ENCODE measurements around the gene DYNLL2. TPM values are rescaled to one million over a fixed set of nuclear protein-coding genes. Genes with fewer than 3 reads are reported as not detected.

DYNLL2 gene
- polyA plus RNA-seq, 4 donors, result 18.9 to 41.9 (median 32.7) TPM

GRCh38 chr17:58046239-58047094 is 36.8 kb upstream of the DYNLL2 start:
- H3K4me3 ChIP-seq (ENCODE audit: low read depth in 1 of 3, low read length in 3 of 3), result no peak overlapping the region
- WGBS, 3 donors, result 61 to 85% (median 80%) methylated on average over 18 of the region's 18 CpGs
- H3K9me3 ChIP-seq (ENCODE audit: control insufficient read depth in 2 of 2, insufficient read depth in 1 of 2, low read depth in 1 of 2, low read length in 1 of 2), result no peaks in the 10 kb centered on the region
- peaks cover 0 to 4% (median 0%) of the 10 kb centered on the region in 3 donors for H3K4me1 ChIP-seq (ENCODE audit: control insufficient read depth in 3 of 3, insufficient read depth in 2 of 3, low read depth in 1 of 3, low read length in 2 of 3)
- no peak for FAIRE-seq
- no peak for DNase-seq
- H3K36me3 ChIP-seq (ENCODE audit: control insufficient read depth in 3 of 3, insufficient read depth in 2 of 3, low read depth in 1 of 3, low read length in 3 of 3), result no peaks in the 10 kb centered on the region
- H3K27me3 ChIP-seq (ENCODE audit: control insufficient read depth in 3 of 3, insufficient read depth in 3 of 3, low read length in 3 of 3), result peaks cover 0 to 26% (median 0%) of the 10 kb centered on the region in 3 donors
- H3K27ac ChIP-seq (ENCODE audit: low read depth in 1 of 3, low read length in 2 of 3), result no peak overlapping the region

GRCh38 chr17:58047376-58048150 is 35.7 kb upstream of the DYNLL2 start:
- WGBS, 3 donors, result 78 to 88% (median 85%) methylated on average over 4 of the region's 4 CpGs

GRCh38 chr17:58049533-58049932 is 33.7 kb upstream of the DYNLL2 start:
- H3K27me3 ChIP-seq (ENCODE audit: control insufficient read depth in 3 of 3, insufficient read depth in 3 of 3, low read length in 3 of 3), result peaks cover 0 to 20% (median 0%) of the 10 kb centered on the region in 3 donors
- no peaks in the 10 kb centered on the region for H3K9me3 ChIP-seq (ENCODE audit: control insufficient read depth in 2 of 2, insufficient read depth in 1 of 2, low read depth in 1 of 2, low read length in 1 of 2)
- H3K4me1 ChIP-seq (ENCODE audit: control insufficient read depth in 3 of 3, insufficient read depth in 2 of 3, low read depth in 1 of 3, low read length in 2 of 3), result no peaks in the 10 kb centered on the region
- H3K4me3 ChIP-seq (ENCODE audit: low read depth in 1 of 3, low read length in 3 of 3), result no peak overlapping the region
- H3K36me3 ChIP-seq (ENCODE audit: control insufficient read depth in 3 of 3, insufficient read depth in 2 of 3, low read depth in 1 of 3, low read length in 3 of 3), result no peaks in the 10 kb centered on the region
- FAIRE-seq, result no peak
- 92 to 93% (median 93%) methylated on average over 4 of the region's 4 CpGs for WGBS, 3 donors
- no peak overlapping the region for H3K27ac ChIP-seq (ENCODE audit: low read depth in 1 of 3, low read length in 2 of 3)
- no peak for DNase-seq

More at GRCh38 chr17:58047376-58048150, 35.7 kb upstream of the DYNLL2 start:
- DNase-seq, result no peak
- Histone ChIP-seq H3K27ac (ENCODE audit: low read depth in 1 of 3, low read length in 2 of 3) (no peak overlapping the region), H3K36me3 (ENCODE audit: control insufficient read depth in 3 of 3, insufficient read depth in 2 of 3, low read depth in 1 of 3, low read length in 3 of 3) (no peaks in the 10 kb centered on the region), H3K9me3 (ENCODE audit: control insufficient read depth in 2 of 2, insufficient read depth in 1 of 2, low read depth in 1 of 2, low read length in 1 of 2) (no peaks in the 10 kb centered on the region), H3K27me3 (ENCODE audit: control insufficient read depth in 3 of 3, insufficient read depth in 3 of 3, low read length in 3 of 3) (peaks cover 0 to 24% (median 0%) of the 10 kb centered on the region in 3 donors), H3K4me3 (ENCODE audit: low read depth in 1 of 3, low read length in 3 of 3) (no peak overlapping the region), H3K4me1 (ENCODE audit: control insufficient read depth in 3 of 3, insufficient read depth in 2 of 3, low read depth in 1 of 3, low read length in 2 of 3) (peaks cover 0 to 4% (median 0%) of the 10 kb centered on the region in 3 donors)
- no peak for FAIRE-seq

- H3K4me3 ChIP-seq (ENCODE audit: low read depth in 1 of 3, low read length in 3 of 3), result no peak overlapping the region
- H3K9me3 ChIP-seq (ENCODE audit: control insufficient read depth in 2 of 2, insufficient read depth in 1 of 2, low read depth in 1 of 2, low read length in 1 of 2), result no peaks in the 10 kb centered on the region
- no peaks in the 10 kb centered on the region for H3K4me1 ChIP-seq (ENCODE audit: control insufficient read depth in 3 of 3, insufficient read depth in 2 of 3, low read depth in 1 of 3, low read length in 2 of 3)
- no peak overlapping the region for H3K27ac ChIP-seq (ENCODE audit: low read depth in 1 of 3, low read length in 2 of 3)
- no peaks in the 10 kb centered on the region for H3K36me3 ChIP-seq (ENCODE audit: control insufficient read depth in 3 of 3, insufficient read depth in 2 of 3, low read depth in 1 of 3, low read length in 3 of 3)
- no peak for FAIRE-seq
- 94 to 98% (median 95%) methylated on average over 2 of the region's 2 CpGs for WGBS, 3 donors
- H3K27me3 ChIP-seq (ENCODE audit: control insufficient read depth in 3 of 3, insufficient read depth in 3 of 3, low read length in 3 of 3), result peaks cover 0 to 17% (median 0%) of the 10 kb centered on the region in 3 donors
- DNase-seq, result no peak
Observed at GRCh38 chr17:58050966-58051365, 32.3 kb upstream of the DYNLL2 start.

GRCh38 chr17:58051468-58051867 is 31.8 kb upstream of the DYNLL2 start:
- peaks cover 0 to 14% (median 0%) of the 10 kb centered on the region in 3 donors for H3K27me3 ChIP-seq (ENCODE audit: control insufficient read depth in 3 of 3, insufficient read depth in 3 of 3, low read length in 3 of 3)
- H3K4me1 ChIP-seq (ENCODE audit: control insufficient read depth in 3 of 3, insufficient read depth in 2 of 3, low read depth in 1 of 3, low read length in 2 of 3), result no peaks in the 10 kb centered on the region
- no peaks in the 10 kb centered on the region for H3K36me3 ChIP-seq (ENCODE audit: control insufficient read depth in 3 of 3, insufficient read depth in 2 of 3, low read depth in 1 of 3, low read length in 3 of 3)
- no peaks in the 10 kb centered on the region for H3K9me3 ChIP-seq (ENCODE audit: control insufficient read depth in 2 of 2, insufficient read depth in 1 of 2, low read depth in 1 of 2, low read length in 1 of 2)
- no peak overlapping the region for H3K4me3 ChIP-seq (ENCODE audit: low read depth in 1 of 3, low read length in 3 of 3)
- FAIRE-seq (no peak), DNase-seq (no peak)
- no peak overlapping the region for H3K27ac ChIP-seq (ENCODE audit: low read depth in 1 of 3, low read length in 2 of 3)
- WGBS, 3 donors, result 87 to 93% (median 88%) methylated on average over 1 of the region's 1 CpG

- DNase-seq (no peak), FAIRE-seq (no peak)
- H3K4me3 ChIP-seq (ENCODE audit: low read depth in 1 of 3, low read length in 3 of 3), result no peak overlapping the region
- peaks cover 0 to 11% (median 0%) of the 10 kb centered on the region in 3 donors for H3K27me3 ChIP-seq (ENCODE audit: control insufficient read depth in 3 of 3, insufficient read depth in 3 of 3, low read length in 3 of 3)
- H3K36me3 ChIP-seq (ENCODE audit: control insufficient read depth in 3 of 3, insufficient read depth in 2 of 3, low read depth in 1 of 3, low read length in 3 of 3), result no peaks in the 10 kb centered on the region
- no peaks in the 10 kb centered on the region for H3K9me3 ChIP-seq (ENCODE audit: control insufficient read depth in 2 of 2, insufficient read depth in 1 of 2, low read depth in 1 of 2, low read length in 1 of 2)
- H3K4me1 ChIP-seq (ENCODE audit: control insufficient read depth in 3 of 3, insufficient read depth in 2 of 3, low read depth in 1 of 3, low read length in 2 of 3), result no peaks in the 10 kb centered on the region
- no peak overlapping the region for H3K27ac ChIP-seq (ENCODE audit: low read depth in 1 of 3, low read length in 2 of 3)
- 33 to 40% (median 35%) methylated on average over 1 of the region's 1 CpG for WGBS, 3 donors
Observed at GRCh38 chr17:58052407-58052806, 30.8 kb upstream of the DYNLL2 start.

GRCh38 chr17:58052945-58053715 is 30.1 kb upstream of the DYNLL2 start:
- Histone ChIP-seq H3K4me1 (ENCODE audit: control insufficient read depth in 3 of 3, insufficient read depth in 2 of 3, low read depth in 1 of 3, low read length in 2 of 3) (no peaks in the 10 kb centered on the region), H3K27me3 (ENCODE audit: control insufficient read depth in 3 of 3, insufficient read depth in 3 of 3, low read length in 3 of 3) (peaks cover 0 to 5% (median 0%) of the 10 kb centered on the region in 3 donors), H3K27ac (ENCODE audit: low read depth in 1 of 3, low read length in 2 of 3) (no peak overlapping the region), H3K9me3 (ENCODE audit: control insufficient read depth in 2 of 2, insufficient read depth in 1 of 2, low read depth in 1 of 2, low read length in 1 of 2) (no peaks in the 10 kb centered on the region), H3K36me3 (ENCODE audit: control insufficient read depth in 3 of 3, insufficient read depth in 2 of 3, low read depth in 1 of 3, low read length in 3 of 3) (no peaks in the 10 kb centered on the region), H3K4me3 (ENCODE audit: low read depth in 1 of 3, low read length in 3 of 3) (no peak overlapping the region)
- FAIRE-seq (no peak), DNase-seq (no peak)
- 69 to 75% (median 73%) methylated on average over 8 of the region's 8 CpGs for WGBS, 3 donors

GRCh38 chr17:58054641-58055040 is 28.6 kb upstream of the DYNLL2 start:
- Histone ChIP-seq H3K27ac (ENCODE audit: low read depth in 1 of 3, low read length in 2 of 3) (no peak overlapping the region), H3K4me1 (ENCODE audit: control insufficient read depth in 3 of 3, insufficient read depth in 2 of 3, low read depth in 1 of 3, low read length in 2 of 3) (no peaks in the 10 kb centered on the region), H3K9me3 (ENCODE audit: control insufficient read depth in 2 of 2, insufficient read depth in 1 of 2, low read depth in 1 of 2, low read length in 1 of 2) (no peaks in the 10 kb centered on the region), H3K36me3 (ENCODE audit: control insufficient read depth in 3 of 3, insufficient read depth in 2 of 3, low read depth in 1 of 3, low read length in 3 of 3) (no peaks in the 10 kb centered on the region), H3K27me3 (ENCODE audit: control insufficient read depth in 3 of 3, insufficient read depth in 3 of 3, low read length in 3 of 3) (peaks cover 0 to 7% (median 0%) of the 10 kb centered on the region in 3 donors), H3K4me3 (ENCODE audit: low read depth in 1 of 3, low read length in 3 of 3) (no peak overlapping the region)
- FAIRE-seq (no peak), DNase-seq (no peak)
- WGBS, 3 donors, result 74 to 82% (median 76%) methylated on average over 6 of the region's 6 CpGs

All from small intestine (tissue), 7 donors.